ENCODE data around the gene DPPA2.
"Not testable (repeated sequence)": the region's sequence is repeated elsewhere in the genome, so short reads cannot be mapped to it uniquely, and the experiment has no call there.

DPPA2 gene

GRCh38 chr3:109316162-109316730 is at the start of gene DPPA2:
Gene DPPA2, minus strand, starts transcription at chr3:109316517. Its CDS starts 1,975 bp downstream, at chr3:109314542.
- DNase-seq (ENCODE audit: low read depth): no peak

- DNase-seq (ENCODE audit: low read depth): no peak
Observed at GRCh38 chr3:109364088-109364487, 47.8 kb upstream of the DPPA2 start.

- no peak for DNase-seq (ENCODE audit: low read depth)
Observed at GRCh38 chr3:109363634-109364033, 47.3 kb upstream of the DPPA2 start.

GRCh38 chr3:109362823-109363222 is 46.5 kb upstream of the DPPA2 start:
- DNase-seq (ENCODE audit: low read depth): no peak

- DNase-seq (ENCODE audit: low read depth): not testable (repeated sequence)
Observed at GRCh38 chr3:109358809-109359208, 42.5 kb upstream of the DPPA2 start.

GRCh38 chr3:109356442-109357155 is 40.3 kb upstream of the DPPA2 start:
- no peak for DNase-seq (ENCODE audit: low read depth)

GRCh38 chr3:109355625-109356441 is 39.5 kb upstream of the DPPA2 start:
- no peak for DNase-seq (ENCODE audit: low read depth)

GRCh38 chr3:109353057-109353456 is 36.7 kb upstream of the DPPA2 start:
- DNase-seq (ENCODE audit: low read depth): no peak

GRCh38 chr3:109351231-109351630 is 34.9 kb upstream of the DPPA2 start:
- DNase-seq (ENCODE audit: low read depth): no peak

GRCh38 chr3:109346770-109347295 is 30.5 kb upstream of the DPPA2 start:
- DNase-seq (ENCODE audit: low read depth): no peak

GRCh38 chr3:109346099-109346498 is 29.8 kb upstream of the DPPA2 start:
- no peak for DNase-seq (ENCODE audit: low read depth)

- no peak for DNase-seq (ENCODE audit: low read depth)
Observed at GRCh38 chr3:109339714-109340648, 23.7 kb upstream of the DPPA2 start.

GRCh38 chr3:109339197-109339596 is 22.9 kb upstream of the DPPA2 start:
- DNase-seq (ENCODE audit: low read depth): no peak

GRCh38 chr3:109338322-109338721 is 22.0 kb upstream of the DPPA2 start:
- no peak for DNase-seq (ENCODE audit: low read depth)

GRCh38 chr3:109337393-109337792 is 21.1 kb upstream of the DPPA2 start, which contains the start of gene DPPA4:
Gene DPPA4, minus strand, starts transcription at chr3:109337546. Its CDS starts 29 bp downstream, at chr3:109337517.
- no peak for DNase-seq (ENCODE audit: low read depth)

- DNase-seq (ENCODE audit: low read depth): no peak
Observed at GRCh38 chr3:109336291-109336861, 20.1 kb upstream of the DPPA2 start.

- no peak for DNase-seq (ENCODE audit: low read depth)
Observed at GRCh38 chr3:109334572-109334971, 18.3 kb upstream of the DPPA2 start.

- no peak for DNase-seq (ENCODE audit: low read depth)
Observed at GRCh38 chr3:109331692-109332091, 15.4 kb upstream of the DPPA2 start.

GRCh38 chr3:109330405-109330804 is 14.1 kb upstream of the DPPA2 start:
- no peak for DNase-seq (ENCODE audit: low read depth)

GRCh38 chr3:109328202-109328601 is 11.9 kb upstream of the DPPA2 start:
- no peak for DNase-seq (ENCODE audit: low read depth)

GRCh38 chr3:109325657-109326056 is 9.3 kb upstream of the DPPA2 start:
- no peak for DNase-seq (ENCODE audit: low read depth)
